ENCODE data around the gene TEX26. TPM values are rescaled to one million over a fixed set of nuclear protein-coding genes. Genes with fewer than 3 reads are reported as not detected.
"Not testable (repeated sequence)": the region's sequence is repeated elsewhere in the genome, so short reads cannot be mapped to it uniquely, and the experiment has no call there.

TEX26 gene
- total RNA-seq, 1 experiment from 2014 or later = not detected

GRCh38 chr13:30915691-30916541 is 16.5 kb upstream of the TEX26 start:
- in situ Hi-C loops (cut with HindIII; ENCODE audit: low pct_unique_long_range_greater_than_20kb, low sequenced_read_pairs) = no loop called here
- DNase-seq (ENCODE audit: low read depth) = no peak

DNA sequence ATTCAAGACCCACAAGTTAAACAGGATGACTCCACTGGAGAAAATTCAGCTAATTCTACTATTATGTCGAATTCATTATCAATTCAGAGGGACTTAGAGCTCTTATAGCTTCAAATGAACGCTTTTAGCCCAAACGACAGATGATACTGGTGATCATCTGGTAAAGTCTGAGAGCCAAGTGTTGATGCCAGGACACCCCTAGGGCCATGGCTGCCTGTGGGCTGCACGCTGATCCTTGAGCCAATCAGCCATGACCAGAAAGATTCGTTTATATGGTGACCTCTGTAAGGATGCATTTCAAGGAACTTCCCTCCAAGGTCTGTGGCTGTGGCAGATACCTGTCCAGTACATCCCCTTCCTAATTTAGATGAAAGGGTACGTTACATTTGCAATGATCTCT is 15.5 kb upstream of the TEX26 start:
- in situ Hi-C loops (cut with HindIII; ENCODE audit: low pct_unique_long_range_greater_than_20kb, low sequenced_read_pairs) = no loop called here
- DNase-seq (ENCODE audit: low read depth) = no peak

DNA sequence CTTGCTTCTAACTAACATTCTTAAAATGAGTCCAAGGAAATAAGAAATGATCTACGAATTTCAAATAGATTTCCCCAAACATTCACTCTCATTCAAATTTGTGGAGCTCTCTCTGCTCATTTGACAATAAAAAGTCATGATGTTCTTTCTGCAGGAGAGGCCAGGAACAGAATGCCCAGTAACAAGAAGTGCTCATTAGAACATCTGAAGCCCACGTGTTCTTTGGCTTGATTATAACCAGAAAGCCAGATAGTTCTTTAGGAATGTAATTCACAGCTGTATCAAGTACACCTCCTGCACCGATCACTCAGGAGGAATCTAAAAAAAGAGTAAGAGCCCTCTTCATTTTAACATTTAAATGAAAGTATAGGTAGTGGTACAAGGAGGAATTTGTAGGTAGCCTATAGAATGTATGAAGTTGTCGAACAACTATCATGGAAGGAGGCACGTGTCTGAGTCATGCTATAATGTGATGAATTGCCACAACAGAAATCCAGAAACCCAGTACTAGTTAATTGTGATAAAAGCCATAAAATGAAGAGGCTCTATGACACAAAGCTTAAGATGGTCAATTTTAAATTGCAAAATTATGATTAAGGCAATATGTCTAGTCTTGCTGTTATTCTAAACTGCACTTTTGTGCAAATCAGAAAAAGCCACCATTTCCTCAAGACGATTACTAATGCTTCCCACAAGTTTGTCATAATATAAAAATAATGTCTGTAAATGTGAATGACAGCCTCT is 13.6 kb upstream of the TEX26 start:
- no peak for DNase-seq (ENCODE audit: low read depth)
- in situ Hi-C loops (cut with HindIII; ENCODE audit: low pct_unique_long_range_greater_than_20kb, low sequenced_read_pairs) = no loop called here

DNA sequence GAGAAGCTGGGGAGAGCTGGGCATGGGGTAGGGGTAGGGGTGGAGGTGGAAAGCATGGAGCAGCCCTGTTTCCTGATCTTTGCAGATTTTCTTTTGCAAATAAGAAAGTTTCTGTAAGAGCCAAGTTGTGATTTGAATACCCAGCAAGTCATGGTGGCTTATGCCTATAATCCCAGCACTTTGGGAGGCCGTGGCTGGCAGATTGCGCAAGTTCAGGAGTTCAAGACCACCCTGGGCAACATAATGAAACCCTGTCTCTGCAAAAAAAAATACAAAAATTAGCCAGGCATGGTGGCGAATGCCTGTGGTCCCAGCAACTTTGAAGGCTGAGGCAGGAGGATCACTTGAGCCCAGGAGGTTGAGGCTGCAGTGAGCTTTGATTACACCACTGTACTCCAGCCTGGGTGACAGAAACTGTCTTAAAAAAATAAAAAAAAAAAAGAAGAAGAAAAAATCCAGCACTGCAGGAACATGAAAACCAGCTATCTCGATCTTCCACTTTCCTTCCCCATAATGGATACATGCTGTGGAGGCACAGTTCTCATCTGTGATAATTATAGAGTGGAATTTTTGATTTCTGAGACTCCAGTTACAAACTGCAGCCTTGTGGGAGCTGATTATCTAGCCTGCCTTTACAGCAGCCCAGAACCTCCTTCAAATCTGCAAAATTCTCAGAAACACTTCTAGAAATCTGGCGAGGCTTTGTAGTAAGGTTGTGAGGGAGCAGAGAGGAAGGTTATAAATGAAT is 12.1 kb upstream of the TEX26 start:
- no peak for DNase-seq (ENCODE audit: low read depth)
- in situ Hi-C loops (cut with HindIII; ENCODE audit: low pct_unique_long_range_greater_than_20kb, low sequenced_read_pairs) = no loop called here

- DNase-seq (ENCODE audit: low read depth) = no peak
- in situ Hi-C loops (cut with HindIII; ENCODE audit: low pct_unique_long_range_greater_than_20kb, low sequenced_read_pairs) = no loop called here
These were observed 9.0 kb upstream of the TEX26 start for GRCh38 chr13:30923418-30923817.

DNA sequence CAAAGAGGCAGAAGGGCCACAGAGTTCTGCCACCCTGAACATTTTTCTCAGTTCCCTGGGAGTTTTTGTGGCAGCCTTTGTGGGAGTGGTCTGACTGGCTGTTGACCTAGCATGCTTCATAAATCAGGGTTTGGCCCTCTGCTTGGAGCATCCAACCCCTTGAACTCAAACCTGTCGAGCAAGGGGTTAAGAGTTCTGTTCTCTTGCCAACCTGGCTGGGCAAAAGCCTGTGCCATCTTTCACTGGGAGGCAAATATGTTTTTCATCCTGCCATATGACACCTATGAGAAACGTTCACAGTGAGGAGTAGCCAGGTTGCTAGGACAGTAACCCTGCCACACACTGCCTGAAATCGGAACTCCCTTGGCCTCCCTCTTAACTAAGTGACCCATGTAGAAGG is 7.7 kb upstream of the TEX26 start:
- no peak for DNase-seq (ENCODE audit: low read depth)
- in situ Hi-C loops (cut with HindIII; ENCODE audit: low pct_unique_long_range_greater_than_20kb, low sequenced_read_pairs) = no loop called here

DNA sequence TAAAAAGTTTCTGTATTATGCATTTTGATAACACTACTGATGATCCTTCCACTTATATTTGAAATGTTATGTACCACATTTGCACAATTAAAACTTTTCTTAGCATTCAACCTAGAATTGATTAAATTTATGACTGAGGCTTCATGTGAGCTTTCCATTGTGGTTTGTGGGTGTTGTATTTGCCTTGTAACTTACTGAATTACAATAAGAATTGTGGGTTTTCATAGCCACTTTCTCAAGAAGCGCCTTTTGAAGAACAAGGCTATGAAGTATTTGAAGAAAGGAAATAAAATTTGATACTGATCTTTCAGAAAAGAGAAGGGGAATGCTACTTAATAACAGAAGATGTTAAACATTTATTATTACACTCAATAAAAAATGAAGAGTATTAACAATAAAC is 7.0 kb upstream of the TEX26 start:
- no peak for DNase-seq (ENCODE audit: low read depth)
- in situ Hi-C loops (cut with HindIII; ENCODE audit: low pct_unique_long_range_greater_than_20kb, low sequenced_read_pairs) = no loop called here

DNA sequence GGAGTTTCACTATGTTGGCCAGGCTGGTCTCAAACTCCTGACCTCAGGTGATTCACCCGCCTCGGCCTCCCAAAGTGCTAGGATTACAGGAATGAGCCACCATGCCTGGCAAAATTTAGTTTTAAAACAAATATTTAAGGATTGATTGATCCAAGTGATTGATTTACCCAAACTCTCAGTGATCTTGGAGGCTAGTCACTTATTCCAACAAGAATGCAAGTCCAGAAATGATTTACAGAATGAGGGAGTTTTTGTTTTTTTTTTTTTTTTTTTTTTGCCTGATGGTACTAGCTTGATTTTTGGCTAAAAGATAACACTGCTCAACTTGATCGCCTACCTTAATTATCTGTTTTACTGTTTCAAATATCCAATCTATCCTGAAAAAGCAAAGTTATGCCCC is 5.7 kb upstream of the TEX26 start:
- no peak for DNase-seq (ENCODE audit: low read depth)
- in situ Hi-C loops (cut with HindIII; ENCODE audit: low pct_unique_long_range_greater_than_20kb, low sequenced_read_pairs) = no loop called here

GRCh38 chr13:30927188-30927587 is 5.3 kb upstream of the TEX26 start:
- peak; percentile 60 for DNase-seq (ENCODE audit: low read depth)
- in situ Hi-C loops (cut with HindIII; ENCODE audit: low pct_unique_long_range_greater_than_20kb, low sequenced_read_pairs) = not testable (repeated sequence)

GRCh38 chr13:30927595-30927994 is 4.9 kb upstream of the TEX26 start:
- in situ Hi-C loops (cut with HindIII; ENCODE audit: low pct_unique_long_range_greater_than_20kb, low sequenced_read_pairs) = no loop called here
- DNase-seq (ENCODE audit: low read depth) = no peak

DNA sequence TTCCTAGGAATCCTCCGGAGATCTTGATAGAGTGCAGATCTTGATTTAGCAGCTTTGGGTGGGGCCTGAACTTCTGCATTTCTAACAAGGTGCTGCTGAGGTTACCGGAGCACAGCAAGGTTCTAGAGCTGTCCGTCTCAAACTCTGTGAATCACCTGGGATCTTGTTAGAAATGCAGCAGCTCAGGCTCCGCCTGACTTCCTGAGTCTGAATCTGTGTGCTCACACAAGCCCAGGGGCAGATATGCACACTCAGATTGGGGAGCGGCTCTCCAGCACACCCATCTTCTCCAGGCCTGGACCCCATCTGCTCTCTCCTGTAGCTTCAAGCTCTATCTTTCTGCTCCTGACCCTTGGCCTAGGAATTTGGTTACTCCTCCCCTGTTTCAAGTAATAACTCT is 3.5 kb upstream of the TEX26 start:
- in situ Hi-C loops (cut with HindIII; ENCODE audit: low pct_unique_long_range_greater_than_20kb, low sequenced_read_pairs) = no loop called here
- DNase-seq (ENCODE audit: low read depth) = no peak

- in situ Hi-C loops (cut with HindIII; ENCODE audit: low pct_unique_long_range_greater_than_20kb, low sequenced_read_pairs) = no loop called here
- no peak for DNase-seq (ENCODE audit: low read depth)
These were observed 856 bp downstream of the TEX26 start for GRCh38 chr13:30933354-30933670.

DNA sequence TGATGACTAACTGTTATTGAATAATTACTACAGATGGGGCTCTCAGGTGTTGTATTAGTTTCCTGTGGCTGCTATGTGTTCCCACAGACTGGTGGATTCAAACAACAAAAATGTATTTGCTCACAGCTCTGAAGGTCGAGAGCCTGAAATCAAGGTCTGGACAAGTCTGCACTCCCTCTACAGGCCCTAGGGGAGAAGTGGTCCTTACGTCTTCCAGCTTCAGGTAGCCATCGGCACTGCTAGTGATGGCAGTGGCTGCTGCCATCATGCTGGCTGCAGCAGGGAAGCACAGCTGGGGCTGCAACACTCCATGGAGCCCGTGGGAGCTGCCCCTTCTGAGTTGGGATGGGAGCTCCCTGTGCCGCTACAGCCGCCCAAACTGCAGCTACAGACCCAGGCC is 1.9 kb downstream of the TEX26 start:
- in situ Hi-C loops (cut with HindIII; ENCODE audit: low pct_unique_long_range_greater_than_20kb, low sequenced_read_pairs) = no loop called here
- DNase-seq (ENCODE audit: low read depth) = no peak

DNA sequence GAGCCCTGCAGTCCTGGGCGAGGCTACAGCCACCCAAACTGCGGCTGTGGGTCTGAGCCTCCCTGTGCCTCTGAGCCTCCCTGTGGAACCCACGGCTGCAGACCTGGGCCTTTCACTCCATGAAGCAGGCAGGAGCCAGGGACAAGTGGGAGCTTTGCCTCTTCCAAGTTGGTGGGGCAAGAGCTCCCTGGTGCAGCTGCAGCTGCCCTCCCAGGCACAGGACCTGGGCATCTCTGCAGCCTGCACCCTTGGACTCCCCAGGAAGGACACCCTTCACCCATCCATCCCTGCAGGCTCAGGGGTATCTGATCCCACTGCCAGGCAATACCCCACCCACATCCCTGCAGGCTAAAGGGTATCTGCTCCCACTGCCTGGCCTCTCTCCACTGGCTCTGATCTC is 2.3 kb downstream of the TEX26 start:
- in situ Hi-C loops (cut with HindIII; ENCODE audit: low pct_unique_long_range_greater_than_20kb, low sequenced_read_pairs) = no loop called here
- no peak for DNase-seq (ENCODE audit: low read depth)

GRCh38 chr13:30936971-30937370 is 4.5 kb downstream of the TEX26 start:
- in situ Hi-C loops (cut with HindIII; ENCODE audit: low pct_unique_long_range_greater_than_20kb, low sequenced_read_pairs) = no loop called here
- no peak for DNase-seq (ENCODE audit: low read depth)

DNA sequence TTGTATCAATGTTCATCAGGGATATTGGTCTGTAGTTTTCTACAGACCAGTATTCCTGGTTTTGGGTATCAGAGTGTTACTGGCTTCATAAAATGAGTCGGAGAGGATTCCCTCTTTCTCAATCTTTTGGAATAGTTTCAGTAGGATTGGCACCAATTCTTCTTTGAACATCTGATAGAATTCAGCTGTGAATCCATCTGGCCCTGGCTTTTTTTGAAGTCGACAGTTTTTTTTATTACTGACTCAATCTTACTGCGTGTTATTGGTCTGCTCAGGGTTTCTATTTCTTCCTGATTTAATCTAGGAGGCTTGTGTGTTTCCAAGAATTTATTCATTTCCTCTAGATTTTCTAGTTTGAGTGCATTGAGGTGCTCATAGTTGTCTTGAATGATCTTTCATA is 11.4 kb downstream of the TEX26 start:
- in situ Hi-C loops (cut with HindIII; ENCODE audit: low pct_unique_long_range_greater_than_20kb, low sequenced_read_pairs) = no loop called here
- no peak for DNase-seq (ENCODE audit: low read depth)

DNA sequence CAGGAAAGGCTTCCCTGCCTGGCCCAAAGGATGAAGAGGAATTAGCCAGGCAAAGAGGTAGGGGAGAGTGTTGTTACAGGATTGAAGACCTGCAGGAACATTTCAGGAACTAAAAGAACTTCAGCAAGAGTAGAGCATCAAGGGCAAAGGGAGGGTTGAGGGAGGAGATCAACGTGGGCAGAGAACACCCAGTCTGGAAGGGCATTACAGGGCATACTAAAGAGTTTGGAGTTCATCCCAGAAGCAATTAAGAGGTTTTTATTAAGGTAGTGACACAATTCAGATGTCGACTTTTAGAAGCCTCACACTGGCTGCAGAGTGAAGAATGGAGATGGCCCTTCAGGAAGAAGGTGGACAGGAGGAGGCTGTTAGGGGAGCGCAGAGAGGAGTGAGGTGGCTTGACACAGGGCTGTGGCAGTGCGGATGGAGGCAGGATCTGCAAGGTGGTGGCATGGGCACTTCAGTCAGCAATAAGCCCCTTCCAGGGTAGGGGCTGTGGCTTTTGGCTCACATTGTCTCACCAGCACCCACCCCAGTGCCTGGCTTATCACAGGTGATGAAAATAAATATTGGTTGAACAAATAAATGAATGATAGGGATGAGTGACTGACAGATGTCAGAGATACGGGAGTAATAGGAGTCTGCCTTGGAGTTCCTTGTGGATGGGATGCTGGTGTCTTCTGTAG is 24.9 kb downstream of the TEX26 start:
- DNase-seq (ENCODE audit: low read depth) = no peak
- in situ Hi-C loops (cut with HindIII; ENCODE audit: low pct_unique_long_range_greater_than_20kb, low sequenced_read_pairs) = no loop called here

GRCh38 chr13:30959678-30960077 is 27.2 kb downstream of the TEX26 start:
- in situ Hi-C loops (cut with HindIII; ENCODE audit: low pct_unique_long_range_greater_than_20kb, low sequenced_read_pairs) = no loop called here
- no peak for DNase-seq (ENCODE audit: low read depth)

DNA sequence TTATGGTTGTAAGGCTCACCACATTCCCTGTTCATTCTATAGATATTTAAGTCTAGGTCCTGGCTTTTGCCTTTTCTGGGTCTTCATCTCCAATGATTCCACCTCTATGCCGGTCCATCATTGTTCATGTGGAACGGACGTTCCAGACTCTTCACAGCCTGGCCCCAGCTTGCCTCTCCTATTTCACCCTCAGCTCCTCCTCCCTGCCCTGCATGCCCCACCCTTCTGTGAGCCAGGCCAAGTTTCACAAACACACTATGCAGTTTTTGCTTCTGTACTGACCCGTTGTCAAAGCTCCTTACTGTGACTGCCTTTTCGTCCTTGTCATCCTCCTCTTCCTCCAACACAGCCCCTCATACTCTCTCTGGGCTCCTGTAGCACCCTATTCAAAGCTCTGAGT is 31.3 kb downstream of the TEX26 start:
- DNase-seq (ENCODE audit: low read depth) = peak; percentile 10
- in situ Hi-C loops (cut with HindIII; ENCODE audit: low pct_unique_long_range_greater_than_20kb, low sequenced_read_pairs) = no loop called here

Data from Caki2 (cell line).